Pons (tissue), 1 donor: ENCODE measurements around the gene PLD2.
"Not testable (repeated sequence)": the region's sequence is repeated elsewhere in the genome, so short reads cannot be mapped to it uniquely, and the experiment has no call there.

Source experiments
- DNase-seq: peaks from one replicate; pipeline ENCODE4 v3.0.0-alpha.2; 2016; ENCODE audit warnings: low spot score

PLD2 gene

GRCh38 chr17:4858068-4858881 lies 51.3 kb downstream of the PLD2 start:
- DNase-seq = peak; percentile 97

GRCh38 chr17:4858882-4859260 lies 51.9 kb downstream of the PLD2 start:
- peak; percentile 72 for DNase-seq

GRCh38 chr17:4859816-4860625 lies 53.1 kb downstream of the PLD2 start:
- peak; percentile 88 for DNase-seq

- DNase-seq = no peak
Measured at GRCh38 chr17:4860651-4861050, 53.7 kb downstream of the PLD2 start.

- DNase-seq = no peak
Measured at GRCh38 chr17:4861052-4861451, 54.1 kb downstream of the PLD2 start.

GRCh38 chr17:4862720-4863119 lies 55.8 kb downstream of the PLD2 start:
- no peak for DNase-seq

- no peak for DNase-seq
Measured at GRCh38 chr17:4863321-4863720, 56.4 kb downstream of the PLD2 start.

GRCh38 chr17:4867535-4867934 lies 60.6 kb downstream of the PLD2 start:
- DNase-seq = not testable (repeated sequence)

GRCh38 chr17:4869058-4869998 lies 62.4 kb downstream of the PLD2 start:
- not testable (repeated sequence) for DNase-seq

- DNase-seq = no peak
Measured at GRCh38 chr17:4870855-4871254, 63.9 kb downstream of the PLD2 start.

GRCh38 chr17:4872786-4873185 lies 65.8 kb downstream of the PLD2 start:
- peak; percentile 87 for DNase-seq
